ENCODE results near the gene NFATC1.

GRCh38 chr18:79442508-79443221, 46.9 kb downstream of the NFATC1 start:
- TF ChIP-seq, protein P1, sequence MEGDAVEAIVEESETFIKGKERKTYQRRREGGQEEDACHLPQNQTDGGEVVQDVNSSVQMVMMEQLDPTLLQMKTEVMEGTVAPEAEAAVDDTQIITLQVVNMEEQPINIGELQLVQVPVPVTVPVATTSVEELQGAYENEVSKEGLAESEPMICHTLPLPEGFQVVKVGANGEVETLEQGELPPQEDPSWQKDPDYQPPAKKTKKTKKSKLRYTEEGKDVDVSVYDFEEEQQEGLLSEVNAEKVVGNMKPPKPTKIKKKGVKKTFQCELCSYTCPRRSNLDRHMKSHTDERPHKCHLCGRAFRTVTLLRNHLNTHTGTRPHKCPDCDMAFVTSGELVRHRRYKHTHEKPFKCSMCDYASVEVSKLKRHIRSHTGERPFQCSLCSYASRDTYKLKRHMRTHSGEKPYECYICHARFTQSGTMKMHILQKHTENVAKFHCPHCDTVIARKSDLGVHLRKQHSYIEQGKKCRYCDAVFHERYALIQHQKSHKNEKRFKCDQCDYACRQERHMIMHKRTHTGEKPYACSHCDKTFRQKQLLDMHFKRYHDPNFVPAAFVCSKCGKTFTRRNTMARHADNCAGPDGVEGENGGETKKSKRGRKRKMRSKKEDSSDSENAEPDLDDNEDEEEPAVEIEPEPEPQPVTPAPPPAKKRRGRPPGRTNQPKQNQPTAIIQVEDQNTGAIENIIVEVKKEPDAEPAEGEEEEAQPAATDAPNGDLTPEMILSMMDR (IDR thresholded peaks at IDR 0.05) = no peak
- TF ChIP-seq POLR2A (IDR thresholded peaks at IDR 0.05) (no peak), EP300 (IDR thresholded peaks at IDR 0.05) (no peak)

All from ovary (tissue), 3 donors.